ENCODE results near the gene ACOXL.

DNA sequence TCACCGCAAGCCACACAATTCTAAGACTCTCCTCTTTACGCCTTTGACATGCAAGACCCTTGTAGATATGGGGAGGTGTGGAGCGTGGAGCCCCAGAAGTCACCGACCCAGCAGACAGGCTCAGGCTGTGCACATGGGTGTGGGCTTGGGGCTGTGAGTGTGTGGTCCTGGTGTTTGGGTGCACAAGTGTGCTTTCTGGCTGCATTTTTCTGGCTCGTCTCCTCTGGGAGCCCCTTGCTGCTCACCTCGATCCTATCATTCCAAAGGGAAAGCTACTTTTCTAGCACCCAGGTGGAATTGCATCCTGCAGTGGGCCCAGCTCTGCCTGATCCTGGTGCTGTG lies 143.0 kb downstream of the ACOXL start:
- TF ChIP-seq, protein P1, sequence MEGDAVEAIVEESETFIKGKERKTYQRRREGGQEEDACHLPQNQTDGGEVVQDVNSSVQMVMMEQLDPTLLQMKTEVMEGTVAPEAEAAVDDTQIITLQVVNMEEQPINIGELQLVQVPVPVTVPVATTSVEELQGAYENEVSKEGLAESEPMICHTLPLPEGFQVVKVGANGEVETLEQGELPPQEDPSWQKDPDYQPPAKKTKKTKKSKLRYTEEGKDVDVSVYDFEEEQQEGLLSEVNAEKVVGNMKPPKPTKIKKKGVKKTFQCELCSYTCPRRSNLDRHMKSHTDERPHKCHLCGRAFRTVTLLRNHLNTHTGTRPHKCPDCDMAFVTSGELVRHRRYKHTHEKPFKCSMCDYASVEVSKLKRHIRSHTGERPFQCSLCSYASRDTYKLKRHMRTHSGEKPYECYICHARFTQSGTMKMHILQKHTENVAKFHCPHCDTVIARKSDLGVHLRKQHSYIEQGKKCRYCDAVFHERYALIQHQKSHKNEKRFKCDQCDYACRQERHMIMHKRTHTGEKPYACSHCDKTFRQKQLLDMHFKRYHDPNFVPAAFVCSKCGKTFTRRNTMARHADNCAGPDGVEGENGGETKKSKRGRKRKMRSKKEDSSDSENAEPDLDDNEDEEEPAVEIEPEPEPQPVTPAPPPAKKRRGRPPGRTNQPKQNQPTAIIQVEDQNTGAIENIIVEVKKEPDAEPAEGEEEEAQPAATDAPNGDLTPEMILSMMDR (IDR thresholded peaks at IDR 0.05), result no peak
- TF ChIP-seq POLR2A (IDR thresholded peaks at IDR 0.05), result no peak

All from body of pancreas (tissue), 4 donors.